ENCODE data around the gene TET3. TPM values are rescaled to one million over a fixed set of nuclear protein-coding genes. Genes with fewer than 3 reads are reported as not detected.

The TET3 gene
- total and polyA plus RNA-seq, 2 experiments from 2014 or later: 3.6 to 19.9 TPM

DNA sequence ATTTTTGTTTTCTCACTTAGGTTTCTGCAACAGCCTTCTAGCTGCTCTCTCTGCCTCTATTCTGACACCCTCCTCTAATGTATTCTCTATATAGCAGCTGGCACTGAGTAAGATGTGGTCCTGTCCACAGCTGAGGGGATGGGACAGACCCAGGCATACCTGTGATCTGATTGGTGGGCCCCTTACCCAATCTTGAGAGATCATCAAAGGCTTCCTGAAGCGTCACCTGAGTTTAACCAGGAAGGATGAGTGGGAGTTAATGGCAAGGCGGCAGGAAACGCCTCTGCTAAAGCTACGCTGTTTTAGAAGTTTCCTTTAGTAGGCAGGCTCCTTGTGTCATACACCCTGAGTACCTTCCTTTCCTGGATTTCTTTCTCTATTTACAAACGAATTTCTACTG is 5.7 kb upstream of the TET3 start:
- DNase-seq (ENCODE audit: low spot score): peak; percentile 81
- Histone ChIP-seq H2AFZ (no peak overlapping the region), H3K79me2 (replicated peaks; ENCODE audit: insufficient read depth) (no peaks in the 10 kb centered on the region), H3K36me3 (ENCODE audit: insufficient read depth) (no peaks in the 10 kb centered on the region), H3K4me1 (ENCODE audit: insufficient read depth) (peaks cover 30% of the 10 kb centered on the region), H3K9me2 (ENCODE audit: insufficient read depth) (no peaks in the 10 kb centered on the region), H3K27ac (ENCODE audit: low read depth) (no peak overlapping the region), H3K27me3 (ENCODE audit: insufficient read depth) (peaks cover 50% of the 10 kb centered on the region), H4K20me1 (replicated peaks; ENCODE audit: insufficient read depth) (no peaks in the 10 kb centered on the region), H3F3A (replicated peaks; ENCODE audit: low read depth) (peaks cover 17% of the 10 kb centered on the region), H3K4me2 (peak overlapping the region; percentile 22; the same call in 1 of the 2 replicates), H3K4me3 (no peak overlapping the region)
- Mint-ChIP-seq H3K4me3 (no peak overlapping the region), H3K27me3 (ENCODE audit: insufficient read depth, low read depth, poor library complexity) (peaks cover 50% of the 10 kb centered on the region), H3K27ac (no peak overlapping the region), H3K9me3 (no peaks in the 10 kb centered on the region), H3K4me1 (peaks cover 42% of the 10 kb centered on the region), H3K36me3 (ENCODE audit: low read depth) (no peaks in the 10 kb centered on the region)
- peak; percentile 12 for ATAC-seq
- TF ChIP-seq CREB1 (CRISPR knock-in tag; IDR thresholded peaks at IDR 0.05; ENCODE audit: low read depth): peak; percentile 6; the same call in 1 of the 2 replicates
- TF ChIP-seq EZH2 (IDR thresholded peaks at IDR 0.05; ENCODE audit: low read depth, unreplicated experiment): no peak

GRCh38 chr2:73979686-73980085 is 5.0 kb upstream of the TET3 start:
- H3K79me2 ChIP-seq (replicated peaks; ENCODE audit: insufficient read depth): no peaks in the 10 kb centered on the region
- peaks cover 30% of the 10 kb centered on the region for H3K4me1 ChIP-seq (ENCODE audit: insufficient read depth)
- H3K9me2 ChIP-seq (ENCODE audit: insufficient read depth): no peaks in the 10 kb centered on the region
- DNase-seq (ENCODE audit: low spot score): no peak
- Mint-ChIP-seq H3K27me3 (ENCODE audit: insufficient read depth, low read depth, poor library complexity) (peaks cover 52% of the 10 kb centered on the region), H3K27ac (no peak overlapping the region), H3K36me3 (ENCODE audit: low read depth) (no peaks in the 10 kb centered on the region), H3K4me3 (peak overlapping the region; percentile 82; the same call in 2 of the 3 replicates), H3K9me3 (no peaks in the 10 kb centered on the region), H3K4me1 (peaks cover 42% of the 10 kb centered on the region)
- peak overlapping the region; percentile 22; the same call in 1 of the 2 replicates for H3K4me2 ChIP-seq
- no peak overlapping the region; the same call in 1 of the 2 replicates for H3K4me3 ChIP-seq
- peaks cover 53% of the 10 kb centered on the region for H3K27me3 ChIP-seq (ENCODE audit: insufficient read depth)
- ATAC-seq: no peak
- no peak overlapping the region for H2AFZ ChIP-seq
- no peaks in the 10 kb centered on the region for H4K20me1 ChIP-seq (replicated peaks; ENCODE audit: insufficient read depth)
- no peak overlapping the region for H3K27ac ChIP-seq (ENCODE audit: low read depth)
- TF ChIP-seq, protein P1, sequence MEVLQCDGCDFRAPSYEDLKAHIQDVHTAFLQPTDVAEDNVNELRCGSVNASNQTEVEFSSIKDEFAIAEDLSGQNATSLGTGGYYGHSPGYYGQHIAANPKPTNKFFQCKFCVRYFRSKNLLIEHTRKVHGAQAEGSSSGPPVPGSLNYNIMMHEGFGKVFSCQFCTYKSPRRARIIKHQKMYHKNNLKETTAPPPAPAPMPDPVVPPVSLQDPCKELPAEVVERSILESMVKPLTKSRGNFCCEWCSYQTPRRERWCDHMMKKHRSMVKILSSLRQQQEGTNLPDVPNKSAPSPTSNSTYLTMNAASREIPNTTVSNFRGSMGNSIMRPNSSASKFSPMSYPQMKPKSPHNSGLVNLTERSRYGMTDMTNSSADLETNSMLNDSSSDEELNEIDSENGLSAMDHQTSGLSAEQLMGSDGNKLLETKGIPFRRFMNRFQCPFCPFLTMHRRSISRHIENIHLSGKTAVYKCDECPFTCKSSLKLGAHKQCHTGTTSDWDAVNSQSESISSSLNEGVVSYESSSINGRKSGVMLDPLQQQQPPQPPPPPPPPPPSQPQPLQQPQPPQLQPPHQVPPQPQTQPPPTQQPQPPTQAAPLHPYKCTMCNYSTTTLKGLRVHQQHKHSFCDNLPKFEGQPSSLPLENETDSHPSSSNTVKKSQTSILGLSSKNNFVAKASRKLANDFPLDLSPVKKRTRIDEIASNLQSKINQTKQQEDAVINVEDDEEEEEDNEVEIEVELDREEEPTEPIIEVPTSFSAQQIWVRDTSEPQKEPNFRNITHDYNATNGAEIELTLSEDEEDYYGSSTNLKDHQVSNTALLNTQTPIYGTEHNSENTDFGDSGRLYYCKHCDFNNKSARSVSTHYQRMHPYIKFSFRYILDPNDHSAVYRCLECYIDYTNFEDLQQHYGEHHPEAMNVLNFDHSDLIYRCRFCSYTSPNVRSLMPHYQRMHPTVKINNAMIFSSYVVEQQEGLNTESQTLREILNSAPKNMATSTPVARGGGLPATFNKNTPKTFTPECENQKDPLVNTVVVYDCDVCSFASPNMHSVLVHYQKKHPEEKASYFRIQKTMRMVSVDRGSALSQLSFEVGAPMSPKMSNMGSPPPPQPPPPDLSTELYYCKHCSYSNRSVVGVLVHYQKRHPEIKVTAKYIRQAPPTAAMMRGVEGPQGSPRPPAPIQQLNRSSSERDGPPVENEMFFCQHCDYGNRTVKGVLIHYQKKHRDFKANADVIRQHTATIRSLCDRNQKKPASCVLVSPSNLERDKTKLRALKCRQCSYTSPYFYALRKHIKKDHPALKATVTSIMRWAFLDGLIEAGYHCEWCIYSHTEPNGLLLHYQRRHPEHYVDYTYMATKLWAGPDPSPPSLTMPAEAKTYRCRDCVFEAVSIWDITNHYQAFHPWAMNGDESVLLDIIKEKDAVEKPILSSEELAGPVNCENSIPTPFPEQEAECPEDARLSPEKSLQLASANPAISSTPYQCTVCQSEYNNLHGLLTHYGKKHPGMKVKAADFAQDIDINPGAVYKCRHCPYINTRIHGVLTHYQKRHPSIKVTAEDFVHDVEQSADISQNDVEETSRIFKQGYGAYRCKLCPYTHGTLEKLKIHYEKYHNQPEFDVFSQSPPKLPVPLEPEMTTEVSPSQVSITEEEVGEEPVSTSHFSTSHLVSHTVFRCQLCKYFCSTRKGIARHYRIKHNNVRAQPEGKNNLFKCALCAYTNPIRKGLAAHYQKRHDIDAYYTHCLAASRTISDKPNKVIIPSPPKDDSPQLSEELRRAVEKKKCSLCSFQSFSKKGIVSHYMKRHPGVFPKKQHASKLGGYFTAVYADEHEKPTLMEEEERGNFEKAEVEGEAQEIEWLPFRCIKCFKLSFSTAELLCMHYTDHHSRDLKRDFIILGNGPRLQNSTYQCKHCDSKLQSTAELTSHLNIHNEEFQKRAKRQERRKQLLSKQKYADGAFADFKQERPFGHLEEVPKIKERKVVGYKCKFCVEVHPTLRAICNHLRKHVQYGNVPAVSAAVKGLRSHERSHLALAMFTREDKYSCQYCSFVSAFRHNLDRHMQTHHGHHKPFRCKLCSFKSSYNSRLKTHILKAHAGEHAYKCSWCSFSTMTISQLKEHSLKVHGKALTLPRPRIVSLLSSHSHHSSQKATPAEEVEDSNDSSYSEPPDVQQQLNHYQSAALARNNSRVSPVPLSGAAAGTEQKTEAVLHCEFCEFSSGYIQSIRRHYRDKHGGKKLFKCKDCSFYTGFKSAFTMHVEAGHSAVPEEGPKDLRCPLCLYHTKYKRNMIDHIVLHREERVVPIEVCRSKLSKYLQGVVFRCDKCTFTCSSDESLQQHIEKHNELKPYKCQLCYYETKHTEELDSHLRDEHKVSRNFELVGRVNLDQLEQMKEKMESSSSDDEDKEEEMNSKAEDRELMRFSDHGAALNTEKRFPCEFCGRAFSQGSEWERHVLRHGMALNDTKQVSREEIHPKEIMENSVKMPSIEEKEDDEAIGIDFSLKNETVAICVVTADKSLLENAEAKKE (CRISPR knock-in tag; IDR thresholded peaks at IDR 0.05): no peak
- TF ChIP-seq STAT1 (IDR thresholded peaks at IDR 0.05; ENCODE audit: unreplicated experiment) (no peak), JUNB (IDR thresholded peaks at IDR 0.05; ENCODE audit: unreplicated experiment) (no peak), REST (IDR thresholded peaks at IDR 0.05; ENCODE audit: unreplicated experiment) (no peak)
- no peaks in the 10 kb centered on the region for H3K36me3 ChIP-seq (ENCODE audit: insufficient read depth)
- H3F3A ChIP-seq (replicated peaks; ENCODE audit: low read depth): peaks cover 18% of the 10 kb centered on the region
